Smooth muscle cell (in vitro differentiated cells): ENCODE results near the gene CBFA2T3. TPM values are rescaled to one million over a fixed set of nuclear protein-coding genes. Genes with fewer than 3 reads are reported as not detected.

Source experiments
- DNase-seq: peaks from one replicate; lab custom pipeline; 2025; ENCODE audit not compliant: unreplicated experiment; lab: John Stamatoyannopoulos, UW
- H2AFZ ChIP-seq: fragments of 200-600 bp; sonication (generic); 2 replicates; pipeline ENCODE4 v1.6.0; 2016; ENCODE audit warnings: antibody characterized with exemption, low read depth, mild to moderate bottlenecking
- H3F3A ChIP-seq: fragments of 200-600 bp; sonication (generic); 2 replicates; pipeline ENCODE4 v1.6.0; 2017; ENCODE audit warnings: antibody characterized with exemption, low read depth
- H3K27ac ChIP-seq: fragments of 200-600 bp; sonication (generic); 2 replicates; pipeline ENCODE4 v1.5.1; 2016; ENCODE audit warnings: low read depth, mild to moderate bottlenecking
- H3K27me3 ChIP-seq: fragments of 200-600 bp; sonication (generic); 2 replicates; pipeline ENCODE4 v1.6.1; 2016; ENCODE audit warnings: low read depth, mild to moderate bottlenecking
- H3K36me3 ChIP-seq: fragments of 200-600 bp; sonication (generic); 2 replicates; pipeline ENCODE4 v1.5.1; 2016; ENCODE audit warnings: low read depth
- H3K4me1 ChIP-seq: fragments of 200-600 bp; sonication (generic); 2 replicates; pipeline ENCODE4 v1.5.1; 2016; ENCODE audit warnings: low read depth
- H3K4me2 ChIP-seq: fragments of 200-600 bp; sonication (generic); 2 replicates; pipeline ENCODE4 v1.6.0; 2016; ENCODE audit warnings: mild to moderate bottlenecking
- H3K4me3 ChIP-seq: fragments of 200-600 bp; sonication (generic); 2 replicates; pipeline ENCODE4 v1.5.1; 2016; ENCODE audit warnings: mild to moderate bottlenecking
- H3K79me2 ChIP-seq: fragments of 200-600 bp; sonication (generic); 2 replicates; pipeline ENCODE4 v1.6.0; 2016; ENCODE audit warnings: low read depth, mild to moderate bottlenecking
- H3K9ac ChIP-seq: fragments of 200-600 bp; sonication (generic); 2 replicates; pipeline ENCODE4 v1.6.0; 2016; ENCODE audit warnings: low read depth
- H3K9me3 ChIP-seq: fragments of 200-600 bp; sonication (generic); replicated peaks from 2 replicates; pipeline ENCODE4 v1.5.1; 2016; ENCODE audit warnings: low read depth
- H4K20me1 ChIP-seq: fragments of 200-600 bp; sonication (generic); 2 replicates; pipeline ENCODE4 v1.6.0; 2016; ENCODE audit warnings: low read depth
- CTCF ChIP-seq: fragments of 200-600 bp; sonication (generic); IDR thresholded peaks from 2 replicates; pipeline ENCODE4 v1.5.1; 2017; ENCODE audit warnings: borderline replicate concordance, mild to moderate bottlenecking, antibody characterized with exemption; ENCODE audit not compliant: insufficient read depth, poor library complexity, severe bottlenecking
- WGBS: methylation state at CpG from one replicate; pipeline ENCODE4 v1.1.7; 2016; ENCODE audit warnings: low lambda C conversion rate; 5-methylcytosine and 5-hydroxymethylcytosine counted together
- polyA plus RNA-seq: library from polyadenylated mRNA; unstranded; fragments of >200 nt; fragmentation: Nextera tagmentation; extraction: Ambion mirVana; gene quantifications from 2 replicates; pipeline ENCODE4 v1.2.1, GENCODE V29; 2016
- total RNA-seq: library from RNA; depleted of rRNA; stranded (reverse); fragments of >200 nt; gene quantifications from 2 replicates; pipeline ENCODE4 v1.2.3, GENCODE V29; 2014

The CBFA2T3 gene
- total and polyA plus RNA-seq, 2 experiments from 2014 or later, result 0.25 TPM; not detected in 1

- H3K4me2 ChIP-seq, result no peak overlapping the region
- no peak overlapping the region for H3K9ac ChIP-seq
- no peaks in the 10 kb centered on the region for H3K79me2 ChIP-seq
- H3K27ac ChIP-seq, result no peak overlapping the region
- WGBS, result 95% methylated on average over 11 of the region's 11 CpGs
- no peaks in the 10 kb centered on the region for H3F3A ChIP-seq
- H3K4me3 ChIP-seq, result no peak overlapping the region
- DNase-seq, result no peak
- no peaks in the 10 kb centered on the region for H3K36me3 ChIP-seq
- H3K9me3 ChIP-seq, result no peaks in the 10 kb centered on the region
- no peaks in the 10 kb centered on the region for H4K20me1 ChIP-seq
- TF ChIP-seq CTCF, result no peak
- no peaks in the 10 kb centered on the region for H3K4me1 ChIP-seq
- H2AFZ ChIP-seq, result no peak overlapping the region
- H3K27me3 ChIP-seq, result no peaks in the 10 kb centered on the region
Observed at GRCh38 chr16:88835383-88835782, 141.6 kb downstream of the CBFA2T3 start.

DNA sequence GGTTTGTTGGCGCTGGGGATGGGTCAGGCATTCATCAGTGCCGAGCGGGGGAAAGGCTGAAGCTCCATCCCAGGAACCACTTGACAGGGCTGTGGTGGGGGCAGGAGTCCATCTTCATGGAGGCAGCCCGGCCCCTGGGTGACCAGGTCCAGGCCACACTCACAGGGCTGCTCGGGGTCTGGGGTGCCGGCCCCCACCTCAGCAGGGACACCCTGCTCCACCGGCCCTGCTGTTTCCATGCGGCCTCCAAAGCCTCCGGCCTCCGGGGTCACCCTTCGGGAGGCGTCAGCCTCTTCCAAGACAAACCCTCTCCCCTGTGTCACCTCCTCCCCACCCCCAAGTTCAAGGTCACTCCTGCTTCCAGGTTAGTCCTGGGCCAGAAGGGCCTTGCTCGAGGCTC lies 142.3 kb downstream of the CBFA2T3 start:
- no peaks in the 10 kb centered on the region for H3K9me3 ChIP-seq
- H4K20me1 ChIP-seq, result no peaks in the 10 kb centered on the region
- H3K27ac ChIP-seq, result no peak overlapping the region
- no peak overlapping the region for H3K9ac ChIP-seq
- H3K4me3 ChIP-seq, result no peak overlapping the region
- TF ChIP-seq CTCF, result no peak
- no peaks in the 10 kb centered on the region for H3K4me1 ChIP-seq
- no peaks in the 10 kb centered on the region for H3K27me3 ChIP-seq
- 99% methylated on average over 12 of the region's 13 CpGs for WGBS
- H3F3A ChIP-seq, result no peaks in the 10 kb centered on the region
- no peak for DNase-seq
- no peak overlapping the region for H2AFZ ChIP-seq
- H3K36me3 ChIP-seq, result no peaks in the 10 kb centered on the region
- no peak overlapping the region for H3K4me2 ChIP-seq
- no peaks in the 10 kb centered on the region for H3K79me2 ChIP-seq

GRCh38 chr16:88833086-88833485 lies 143.9 kb downstream of the CBFA2T3 start:
- H3K9ac ChIP-seq, result no peak overlapping the region
- H3K27me3 ChIP-seq, result no peaks in the 10 kb centered on the region
- no peak overlapping the region for H2AFZ ChIP-seq
- no peaks in the 10 kb centered on the region for H3K9me3 ChIP-seq
- H3F3A ChIP-seq, result no peaks in the 10 kb centered on the region
- no peak overlapping the region for H3K4me2 ChIP-seq
- no peak for TF ChIP-seq CTCF
- no peak for DNase-seq
- no peaks in the 10 kb centered on the region for H3K4me1 ChIP-seq
- H3K79me2 ChIP-seq, result no peaks in the 10 kb centered on the region
- no peaks in the 10 kb centered on the region for H4K20me1 ChIP-seq
- no peak overlapping the region for H3K4me3 ChIP-seq
- no peaks in the 10 kb centered on the region for H3K36me3 ChIP-seq
- 98% methylated on average over 12 of the region's 13 CpGs for WGBS
- H3K27ac ChIP-seq, result no peak overlapping the region

GRCh38 chr16:88831838-88832237 lies 145.2 kb downstream of the CBFA2T3 start:
- no peaks in the 10 kb centered on the region for H3F3A ChIP-seq
- no peak overlapping the region for H2AFZ ChIP-seq
- DNase-seq, result no peak
- no peak overlapping the region for H3K27ac ChIP-seq
- WGBS, result 63% methylated on average over 5 of the region's 13 CpGs
- H3K4me3 ChIP-seq, result no peak overlapping the region
- no peaks in the 10 kb centered on the region for H4K20me1 ChIP-seq
- no peaks in the 10 kb centered on the region for H3K79me2 ChIP-seq
- H3K4me2 ChIP-seq, result no peak overlapping the region
- H3K9me3 ChIP-seq, result no peaks in the 10 kb centered on the region
- H3K9ac ChIP-seq, result no peak overlapping the region
- no peaks in the 10 kb centered on the region for H3K27me3 ChIP-seq
- no peaks in the 10 kb centered on the region for H3K4me1 ChIP-seq
- H3K36me3 ChIP-seq, result no peaks in the 10 kb centered on the region
- TF ChIP-seq CTCF, result no peak
